Nephron progenitor cell (in vitro differentiated cells): ENCODE measurements around the gene ATP10A.

Experiments
- DNase-seq: peaks from one replicate; pipeline ENCODE4 v3.0.0; 2021
- H3K27ac Mint-ChIP-seq: 2 replicates; pipeline ENCODE4 v1.8.0; 2021; ENCODE audit warnings: mild to moderate bottlenecking, moderate library complexity, mixed read lengths
- H3K27me3 Mint-ChIP-seq: 2 replicates; pipeline ENCODE4 v1.8.0; 2021; ENCODE audit warnings: mild to moderate bottlenecking, low read depth, mixed read lengths; ENCODE audit not compliant: poor library complexity
- H3K36me3 Mint-ChIP-seq: 2 replicates; pipeline ENCODE4 v1.8.0; 2021; ENCODE audit warnings: low read depth, mixed read lengths
- H3K4me1 Mint-ChIP-seq: 2 replicates; pipeline ENCODE4 v1.8.0; 2021; ENCODE audit warnings: mixed read lengths
- H3K4me3 Mint-ChIP-seq: 2 replicates; pipeline ENCODE4 v1.8.0; 2021; ENCODE audit warnings: mild to moderate bottlenecking, moderate library complexity, mixed read lengths
- H3K9me3 Mint-ChIP-seq: 2 replicates; pipeline ENCODE4 v1.8.0; 2021; ENCODE audit warnings: mild to moderate bottlenecking, moderate library complexity, mixed read lengths
- TF ChIP-seq, protein P1 (sequence below): fragments of 200-600 bp; sonication (generic); IDR thresholded peaks from 2 replicates; pipeline ENCODE4 v1.5.0; 2021; ENCODE audit warnings: antibody characterized with exemption

The ATP10A gene

DNA sequence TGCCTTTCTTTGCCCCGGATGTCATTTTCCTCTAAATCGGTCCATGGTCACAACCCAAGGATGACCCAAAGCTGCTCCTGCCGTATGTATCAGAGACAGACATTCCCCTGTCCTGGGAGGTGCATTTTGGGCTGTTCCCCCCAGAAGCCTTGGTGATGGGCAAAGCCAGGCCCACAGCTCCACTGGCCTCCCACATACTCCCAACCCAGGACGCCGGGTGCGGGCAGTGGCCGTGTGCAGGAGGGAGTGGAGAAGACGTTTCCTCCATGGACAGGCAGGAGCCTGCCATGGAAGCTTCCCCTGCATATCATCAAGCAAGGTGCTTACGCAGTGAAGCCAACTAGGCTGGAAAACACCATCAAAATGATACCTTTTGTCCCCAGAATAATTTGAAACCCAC lies 175.0 kb downstream of the ATP10A start:
- Mint-ChIP-seq H3K27ac (no peak overlapping the region), H3K27me3 (peaks cover 19% of the 10 kb centered on the region), H3K9me3 (peaks cover 5% of the 10 kb centered on the region), H3K36me3 (no peaks in the 10 kb centered on the region), H3K4me1 (peaks cover 9% of the 10 kb centered on the region), H3K4me3 (no peak overlapping the region)
- DNase-seq, result no peak
- TF ChIP-seq, protein P1, sequence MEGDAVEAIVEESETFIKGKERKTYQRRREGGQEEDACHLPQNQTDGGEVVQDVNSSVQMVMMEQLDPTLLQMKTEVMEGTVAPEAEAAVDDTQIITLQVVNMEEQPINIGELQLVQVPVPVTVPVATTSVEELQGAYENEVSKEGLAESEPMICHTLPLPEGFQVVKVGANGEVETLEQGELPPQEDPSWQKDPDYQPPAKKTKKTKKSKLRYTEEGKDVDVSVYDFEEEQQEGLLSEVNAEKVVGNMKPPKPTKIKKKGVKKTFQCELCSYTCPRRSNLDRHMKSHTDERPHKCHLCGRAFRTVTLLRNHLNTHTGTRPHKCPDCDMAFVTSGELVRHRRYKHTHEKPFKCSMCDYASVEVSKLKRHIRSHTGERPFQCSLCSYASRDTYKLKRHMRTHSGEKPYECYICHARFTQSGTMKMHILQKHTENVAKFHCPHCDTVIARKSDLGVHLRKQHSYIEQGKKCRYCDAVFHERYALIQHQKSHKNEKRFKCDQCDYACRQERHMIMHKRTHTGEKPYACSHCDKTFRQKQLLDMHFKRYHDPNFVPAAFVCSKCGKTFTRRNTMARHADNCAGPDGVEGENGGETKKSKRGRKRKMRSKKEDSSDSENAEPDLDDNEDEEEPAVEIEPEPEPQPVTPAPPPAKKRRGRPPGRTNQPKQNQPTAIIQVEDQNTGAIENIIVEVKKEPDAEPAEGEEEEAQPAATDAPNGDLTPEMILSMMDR, result no peak

DNA sequence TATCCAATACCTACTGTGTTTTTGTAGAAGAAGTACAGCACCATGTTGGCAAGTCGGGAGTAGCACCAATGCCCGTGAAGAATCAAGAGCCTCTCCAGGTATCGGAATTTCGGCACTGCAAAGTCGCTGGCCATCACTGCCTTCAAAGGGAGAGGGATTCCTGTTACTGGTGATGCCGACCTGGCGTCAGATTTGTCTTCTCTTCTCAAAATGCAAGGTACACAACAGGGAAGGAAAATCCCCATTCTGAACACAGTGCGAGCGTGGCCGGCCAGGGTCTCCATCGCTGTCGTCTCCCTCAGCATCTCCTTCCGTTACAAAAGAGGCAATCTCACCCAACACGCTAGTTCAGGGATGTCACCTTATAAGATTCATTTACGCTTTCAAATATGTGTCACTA lies 175.4 kb downstream of the ATP10A start:
- TF ChIP-seq, protein P1, result no peak
- Mint-ChIP-seq H3K27ac (no peak overlapping the region), H3K36me3 (no peaks in the 10 kb centered on the region), H3K27me3 (peaks cover 23% of the 10 kb centered on the region), H3K4me1 (peaks cover 13% of the 10 kb centered on the region), H3K4me3 (no peak overlapping the region), H3K9me3 (peaks cover 5% of the 10 kb centered on the region)
- DNase-seq, result no peak

DNA sequence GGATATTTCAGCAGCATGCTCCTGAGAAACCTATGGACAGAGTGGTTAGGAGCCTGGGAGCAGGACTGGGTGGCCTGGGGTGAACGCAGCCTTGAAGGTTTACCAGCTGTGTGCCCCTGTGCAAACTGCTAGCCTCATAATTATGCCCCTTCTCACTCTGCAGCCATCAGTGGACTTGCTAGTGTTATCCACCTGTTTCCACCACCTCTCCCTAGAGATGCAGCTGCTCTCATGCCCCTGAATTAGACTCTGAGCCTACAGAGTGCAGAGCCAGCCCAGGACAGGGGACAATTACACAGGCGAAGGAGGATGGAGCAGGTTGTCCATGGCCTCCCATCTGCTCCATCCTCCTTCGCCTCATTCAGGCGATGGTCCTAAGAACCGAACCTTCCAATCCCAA lies 175.9 kb downstream of the ATP10A start:
- Mint-ChIP-seq H3K27ac (no peak overlapping the region), H3K9me3 (peaks cover 5% of the 10 kb centered on the region), H3K27me3 (peaks cover 26% of the 10 kb centered on the region), H3K4me1 (peaks cover 13% of the 10 kb centered on the region), H3K4me3 (no peak overlapping the region), H3K36me3 (no peaks in the 10 kb centered on the region)
- DNase-seq, result no peak
- TF ChIP-seq, protein P1, result no peak

DNA sequence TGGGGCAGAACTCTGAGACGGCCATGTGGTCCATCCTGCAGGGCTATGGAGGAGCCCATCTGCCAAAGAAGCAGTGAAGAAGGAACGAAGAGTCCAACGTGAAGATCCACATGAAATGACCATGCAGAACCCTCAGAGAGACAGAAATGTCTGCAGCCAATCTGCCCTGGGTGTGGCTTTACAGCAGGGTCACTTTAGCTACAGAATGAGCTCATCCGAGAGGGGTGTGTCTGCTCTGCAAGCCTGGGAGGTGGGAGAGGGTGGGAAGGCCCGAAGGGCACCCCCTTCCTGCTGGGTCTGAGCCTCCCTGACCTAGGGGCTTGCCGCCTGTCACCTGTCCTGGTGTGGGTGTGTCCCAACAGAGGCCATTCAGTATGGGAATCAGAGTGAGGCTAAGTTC lies 176.3 kb downstream of the ATP10A start:
- H3K9me3 Mint-ChIP-seq, result peaks cover 5% of the 10 kb centered on the region
- no peak overlapping the region for H3K4me3 Mint-ChIP-seq
- peaks cover 26% of the 10 kb centered on the region for H3K27me3 Mint-ChIP-seq
- no peak overlapping the region for H3K27ac Mint-ChIP-seq
- no peaks in the 10 kb centered on the region for H3K36me3 Mint-ChIP-seq
- peaks cover 13% of the 10 kb centered on the region for H3K4me1 Mint-ChIP-seq
- no peak for DNase-seq
- TF ChIP-seq, protein P1, result no peak

DNA sequence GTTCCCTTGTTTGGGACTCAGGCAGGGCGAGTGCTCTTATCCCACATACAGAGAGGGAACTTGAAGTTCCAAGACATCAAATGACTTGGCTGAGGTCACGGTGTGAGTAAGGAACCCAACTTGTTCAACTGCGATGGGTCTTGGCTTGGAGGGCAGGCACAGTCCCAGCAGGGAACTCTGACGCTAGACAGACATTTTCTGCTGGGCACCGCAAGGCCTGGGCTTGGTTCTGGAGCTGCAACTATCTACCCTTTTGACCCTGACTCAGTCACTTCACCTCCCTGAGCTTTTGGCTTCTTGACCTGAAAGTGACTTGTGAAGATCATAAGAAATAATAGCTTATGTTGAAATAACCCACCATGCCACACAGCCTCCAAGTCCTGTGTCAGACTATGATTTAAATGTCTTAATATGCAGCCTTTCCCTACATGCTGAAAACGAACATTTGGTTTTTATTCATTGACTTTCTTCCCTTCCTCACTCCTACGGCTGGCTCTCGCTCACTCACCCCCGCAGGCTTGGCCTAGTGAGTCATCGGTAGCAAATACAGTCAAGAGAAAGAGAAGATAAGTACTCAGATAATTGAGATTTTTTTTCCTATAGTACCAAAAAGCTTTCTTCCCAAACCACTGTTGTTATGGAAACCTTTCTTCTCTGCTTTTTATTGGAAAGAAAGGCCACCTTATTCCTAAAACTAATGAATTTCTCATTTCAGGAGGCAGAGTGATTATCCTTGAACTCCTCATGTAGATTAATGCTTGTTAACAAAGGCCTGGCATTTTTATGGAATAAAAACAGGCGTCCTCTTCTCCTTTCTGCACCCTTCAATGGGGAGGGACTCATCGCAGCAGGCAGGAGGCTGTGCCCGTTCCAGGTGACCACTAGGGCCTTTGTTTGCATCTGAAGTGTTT lies 178.4 kb downstream of the ATP10A start:
- H3K27ac Mint-ChIP-seq, result no peak overlapping the region
- H3K4me1 Mint-ChIP-seq, result peaks cover 13% of the 10 kb centered on the region
- H3K9me3 Mint-ChIP-seq, result peaks cover 5% of the 10 kb centered on the region
- no peaks in the 10 kb centered on the region for H3K36me3 Mint-ChIP-seq
- no peak for DNase-seq
- TF ChIP-seq, protein P1, result no peak
- peaks cover 22% of the 10 kb centered on the region for H3K27me3 Mint-ChIP-seq
- no peak overlapping the region for H3K4me3 Mint-ChIP-seq

DNA sequence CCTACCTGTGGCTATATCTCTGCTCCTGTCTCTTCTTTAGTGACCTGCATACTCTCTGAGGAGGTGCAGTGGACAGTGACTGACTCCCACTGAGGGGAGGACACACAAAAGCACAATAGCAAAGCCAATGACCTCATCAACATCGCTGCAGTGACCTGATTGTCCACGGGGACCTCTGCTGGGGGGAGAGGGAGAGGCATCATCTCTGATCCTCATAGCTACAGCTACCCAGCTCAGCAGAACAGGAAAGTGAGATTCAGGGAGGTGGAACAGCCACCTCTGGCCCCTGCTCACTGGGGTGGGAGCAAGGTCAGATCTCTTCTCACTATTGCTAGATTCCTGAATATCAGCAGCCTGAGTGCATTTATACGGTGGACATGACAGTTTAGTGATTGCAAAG lies 179.2 kb downstream of the ATP10A start:
- Mint-ChIP-seq H3K36me3 (no peaks in the 10 kb centered on the region), H3K27ac (peak overlapping the region; percentile 36), H3K4me1 (peaks cover 15% of the 10 kb centered on the region), H3K27me3 (peaks cover 16% of the 10 kb centered on the region), H3K9me3 (peaks cover 5% of the 10 kb centered on the region), H3K4me3 (no peak overlapping the region)
- no peak for DNase-seq
- TF ChIP-seq, protein P1, result no peak
